TTC549 (cell line): ENCODE measurements around the gene ACYP2.
"Not testable (repeated sequence)": the region's sequence is repeated elsewhere in the genome, so short reads cannot be mapped to it uniquely, and the experiment has no call there.

ENCODE experiments used
- FAIRE-seq: peaks from 2 replicates; lab custom pipeline; 2012; peaks lifted over from hg19 to GRCh38; lab: Jason Lieb, UNC

Gene ACYP2

GRCh38 chr2:54227798-54228197, 112.4 kb downstream of the ACYP2 start:
- FAIRE-seq, result no peak

DNA sequence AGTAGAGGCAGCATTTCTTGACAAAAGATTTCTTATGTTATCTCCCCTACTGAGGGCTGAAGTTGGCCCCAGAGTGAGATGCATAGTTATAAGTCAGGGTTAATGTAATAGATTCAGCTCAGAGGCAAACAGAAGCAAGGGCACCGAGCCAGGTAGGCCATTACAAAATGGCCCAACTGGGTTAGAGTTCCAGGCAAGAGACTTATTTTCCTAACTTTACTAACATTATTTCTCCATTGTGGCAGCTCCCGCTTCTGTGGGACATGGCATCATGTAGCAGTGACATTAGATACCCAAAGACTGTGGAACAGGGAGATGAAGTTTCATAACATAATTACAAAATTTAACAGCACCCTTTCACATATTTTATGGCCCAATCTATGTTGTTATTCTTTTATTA, 113.5 kb downstream of the ACYP2 start:
- FAIRE-seq, result no peak

DNA sequence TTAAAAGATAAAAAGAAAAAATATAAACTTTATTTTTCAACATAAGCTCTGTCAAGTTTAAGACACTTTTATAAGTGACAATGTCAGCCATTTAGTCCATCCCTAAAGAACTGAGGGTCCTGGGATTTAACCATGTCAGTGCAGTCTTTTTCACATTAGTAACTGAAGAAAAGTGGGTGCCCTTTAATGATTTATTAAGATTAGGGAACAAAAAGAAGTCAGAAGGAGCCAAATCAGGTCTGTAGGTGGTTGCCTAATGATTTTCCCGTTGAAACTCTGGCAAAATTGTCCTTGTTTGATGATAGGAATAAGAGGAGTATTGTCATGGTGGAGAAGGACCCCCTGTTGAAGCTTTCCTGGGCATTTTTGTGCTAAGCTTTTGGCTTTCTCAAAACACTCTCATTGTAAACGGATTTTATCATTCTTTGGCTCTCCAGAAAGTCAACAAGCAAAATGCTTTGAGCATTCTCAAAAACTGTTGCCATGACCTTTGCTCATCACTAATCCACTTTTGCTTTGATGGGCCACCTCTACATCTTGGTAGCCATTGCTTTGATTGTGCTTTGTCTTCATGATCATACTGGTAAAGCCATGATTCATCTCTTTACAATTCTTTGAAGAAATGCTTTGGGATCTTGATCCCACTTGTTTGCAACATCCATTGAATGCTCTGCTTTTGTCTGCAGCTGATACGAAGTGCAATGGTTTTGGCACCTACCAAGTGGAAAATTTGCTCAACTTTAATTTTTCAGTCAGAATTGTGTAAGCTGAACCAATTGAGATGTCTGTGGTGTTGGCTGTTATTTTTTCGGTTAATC, 118.6 kb downstream of the ACYP2 start:
- no peak for FAIRE-seq

- no peak for FAIRE-seq
Measured at GRCh38 chr2:54237428-54237827, 122.0 kb downstream of the ACYP2 start.

- FAIRE-seq, result no peak
Measured at GRCh38 chr2:54239427-54239826, 124.0 kb downstream of the ACYP2 start.

DNA sequence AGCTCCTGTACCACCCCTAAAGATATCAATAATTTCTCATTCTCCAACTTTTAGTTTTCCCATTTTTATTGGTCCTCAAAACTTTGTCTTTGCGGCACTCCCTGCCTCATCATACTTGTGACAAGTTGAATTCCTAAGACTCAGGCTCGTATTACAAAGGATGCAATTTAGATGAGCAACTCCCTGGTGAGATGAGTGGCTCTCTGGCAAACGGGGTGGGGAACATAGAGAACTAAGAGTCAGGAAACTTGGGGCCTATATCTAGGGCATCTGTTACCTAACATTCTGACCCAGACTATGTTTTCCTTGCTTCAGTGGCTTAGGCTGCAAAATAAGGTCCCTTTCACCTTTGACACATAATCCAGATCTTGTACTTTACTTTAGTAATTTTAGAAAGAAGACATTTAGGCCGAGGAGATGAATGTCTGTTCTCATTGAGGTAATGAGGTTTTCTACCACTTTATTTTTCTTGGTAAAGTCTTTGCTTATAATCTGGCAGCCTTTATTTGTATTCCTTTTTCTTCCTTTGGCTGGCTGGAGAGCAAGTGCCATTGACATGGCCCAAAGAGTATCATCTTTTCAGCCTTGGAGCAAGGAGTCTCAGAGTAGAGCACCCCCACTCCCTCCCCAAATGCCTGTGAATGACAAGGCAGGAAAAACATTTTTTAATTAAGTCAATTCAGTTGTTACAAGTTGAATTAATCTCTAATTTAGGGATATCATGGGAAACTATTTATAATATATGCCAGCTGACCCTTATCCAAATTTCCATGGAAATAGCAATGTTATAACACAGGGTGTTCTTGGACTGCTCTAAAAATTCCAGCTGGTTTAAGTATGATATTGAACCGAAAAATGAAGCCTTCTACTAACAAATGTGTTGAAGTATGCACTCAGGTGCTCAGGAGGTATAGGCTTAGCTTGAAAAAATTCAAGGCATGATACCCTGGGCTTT, 125.4 kb downstream of the ACYP2 start:
- FAIRE-seq, result no peak

DNA sequence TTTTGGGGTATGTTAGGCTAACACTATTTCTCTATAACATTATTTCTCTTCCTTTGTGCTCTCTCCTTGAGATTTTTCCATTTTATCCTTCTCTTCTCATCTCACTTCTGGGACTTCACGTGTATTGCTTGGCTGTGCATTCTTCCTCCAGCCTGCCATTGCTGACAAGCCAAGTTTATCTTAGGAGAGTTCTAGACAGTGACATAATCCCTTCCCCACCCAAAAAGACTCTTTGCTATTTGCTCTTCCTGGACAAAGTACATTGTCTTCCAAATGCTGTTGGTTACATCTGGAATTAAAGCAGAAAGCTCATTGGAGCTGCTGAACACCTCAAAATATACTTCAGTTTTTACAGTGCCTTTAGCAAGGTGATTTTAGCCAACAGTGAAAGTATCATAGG, 131.7 kb downstream of the ACYP2 start:
- no peak for FAIRE-seq

DNA sequence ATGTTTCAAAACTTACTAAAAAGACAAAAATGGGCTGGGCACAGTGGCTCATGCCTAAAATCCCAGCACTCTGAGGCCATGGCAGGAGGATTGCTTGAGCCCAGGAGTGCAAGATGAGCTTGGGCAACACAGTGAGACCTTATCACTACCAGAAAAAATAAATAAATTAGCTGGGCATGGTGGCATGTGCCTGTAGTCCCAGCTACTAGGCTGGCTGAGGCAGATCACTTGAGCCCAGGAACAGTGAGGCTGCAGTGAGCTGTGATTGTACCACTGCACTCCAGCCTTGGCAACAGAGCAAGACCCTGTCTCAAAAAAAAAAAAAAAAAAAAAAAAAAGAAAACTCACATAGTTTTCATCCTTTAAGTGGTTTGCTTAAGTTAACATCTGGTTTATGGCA, 134.2 kb downstream of the ACYP2 start:
- no peak for FAIRE-seq

- no peak for FAIRE-seq
Measured at GRCh38 chr2:54254180-54254579, 138.8 kb downstream of the ACYP2 start.

DNA sequence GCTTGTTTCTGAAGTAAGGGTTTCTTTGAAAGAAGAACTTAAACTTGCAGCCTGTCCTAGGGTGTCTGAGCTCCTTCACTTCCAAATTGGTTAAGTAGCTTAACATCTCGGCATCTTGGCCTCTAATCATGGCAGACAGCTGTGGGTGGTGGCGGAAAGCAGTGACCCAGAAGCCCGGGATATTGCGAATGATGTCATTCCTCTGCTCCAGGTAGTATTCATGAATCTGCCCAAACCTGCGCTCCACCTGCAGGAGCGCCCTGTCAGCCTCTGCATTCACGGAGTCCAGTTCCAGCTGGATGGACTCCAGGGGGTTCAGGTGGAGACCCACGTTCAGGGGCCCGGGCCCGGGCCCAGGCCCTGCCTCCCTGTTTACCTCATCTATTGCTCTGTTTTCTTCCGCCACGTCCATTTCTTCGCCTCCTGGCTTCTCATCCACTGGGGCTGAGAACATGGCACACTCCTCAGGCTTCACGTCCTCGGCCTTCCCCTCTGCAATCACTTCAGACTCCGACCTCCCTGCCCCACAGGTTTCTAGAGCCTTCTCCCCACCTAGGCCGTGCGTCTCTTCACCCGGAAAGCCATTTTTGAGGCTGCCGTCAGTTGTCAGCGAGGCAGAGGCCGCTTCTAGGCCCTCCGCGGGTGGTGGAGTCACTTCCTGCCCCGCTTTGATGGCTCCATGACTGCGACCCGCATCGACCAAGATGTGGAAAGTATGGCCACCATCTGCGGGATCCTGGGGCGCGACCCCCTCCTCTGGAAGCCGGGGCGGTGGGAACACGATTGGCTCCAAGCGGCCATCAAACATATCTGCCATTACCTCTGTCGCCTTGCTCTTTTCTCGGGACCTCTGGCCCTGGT, 140.0 kb downstream of the ACYP2 start:
- FAIRE-seq, result no peak

DNA sequence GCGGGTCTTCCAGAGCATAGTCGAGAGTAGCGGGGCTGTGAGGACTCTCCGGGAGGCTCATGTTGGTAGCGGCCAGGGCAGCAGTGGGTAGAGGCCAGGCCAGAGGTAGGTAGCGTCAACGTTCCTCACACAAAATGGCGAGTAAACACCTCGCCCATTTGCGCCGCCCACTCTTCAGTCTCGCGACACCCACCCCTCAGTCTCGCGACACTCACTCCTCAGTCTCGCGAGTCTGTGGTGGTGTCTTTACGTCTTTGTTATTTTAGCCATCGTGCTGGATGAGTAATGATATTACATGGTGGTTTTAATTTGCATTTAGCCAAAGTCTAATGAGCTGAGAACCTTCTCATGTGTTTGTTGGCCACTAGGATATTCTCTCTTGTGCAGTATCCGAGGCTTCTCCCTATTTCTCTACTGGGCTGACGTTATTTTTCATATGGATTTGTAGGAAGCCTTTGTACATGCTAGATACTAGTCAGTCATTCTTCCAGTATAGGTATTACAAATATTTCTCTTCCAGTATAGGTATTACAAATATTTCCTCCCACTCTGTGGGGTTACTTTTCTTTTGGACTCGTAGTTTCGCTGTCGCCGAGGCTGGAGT, 140.8 kb downstream of the ACYP2 start, which contains the start of gene TSPYL6:
Gene TSPYL6 (minus strand): TSS at position 139 of the 604 bp plus-strand sequence. CDS start 78 bp downstream, at position 61.
- no peak for FAIRE-seq

- no peak for FAIRE-seq
Measured at GRCh38 chr2:54258166-54258565, 142.8 kb downstream of the ACYP2 start.

- no peak for FAIRE-seq
Measured at GRCh38 chr2:54259413-54260240, 144.2 kb downstream of the ACYP2 start.

- no peak for FAIRE-seq
Measured at GRCh38 chr2:54260241-54260595, 144.8 kb downstream of the ACYP2 start.

DNA sequence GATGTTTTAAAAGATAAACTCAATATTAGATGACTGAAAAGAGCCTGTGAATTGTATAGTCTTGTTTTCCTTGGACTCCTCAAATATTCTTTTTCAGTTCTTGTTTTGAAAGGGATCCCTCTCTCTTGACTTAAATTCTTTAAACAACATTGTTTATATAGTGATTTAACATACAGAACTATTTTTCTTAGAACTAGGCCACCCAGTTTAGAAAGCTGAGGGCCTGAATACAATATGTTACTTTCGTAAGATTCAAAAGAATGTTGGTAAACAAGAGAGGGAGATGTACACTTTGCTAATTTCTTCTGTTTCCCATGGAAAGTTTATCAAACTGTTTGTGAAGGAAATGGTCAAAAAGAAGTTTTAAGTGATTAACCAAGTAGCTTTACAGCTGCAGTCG, 146.1 kb downstream of the ACYP2 start:
- no peak for FAIRE-seq

- FAIRE-seq, result peak; percentile 60
Measured at GRCh38 chr2:54262015-54262765, 146.8 kb downstream of the ACYP2 start.

- FAIRE-seq, result not testable (repeated sequence)
Measured at GRCh38 chr2:54265081-54265480, 149.7 kb downstream of the ACYP2 start.

- no peak for FAIRE-seq
Measured at GRCh38 chr2:54267577-54267976, 152.2 kb downstream of the ACYP2 start.

DNA sequence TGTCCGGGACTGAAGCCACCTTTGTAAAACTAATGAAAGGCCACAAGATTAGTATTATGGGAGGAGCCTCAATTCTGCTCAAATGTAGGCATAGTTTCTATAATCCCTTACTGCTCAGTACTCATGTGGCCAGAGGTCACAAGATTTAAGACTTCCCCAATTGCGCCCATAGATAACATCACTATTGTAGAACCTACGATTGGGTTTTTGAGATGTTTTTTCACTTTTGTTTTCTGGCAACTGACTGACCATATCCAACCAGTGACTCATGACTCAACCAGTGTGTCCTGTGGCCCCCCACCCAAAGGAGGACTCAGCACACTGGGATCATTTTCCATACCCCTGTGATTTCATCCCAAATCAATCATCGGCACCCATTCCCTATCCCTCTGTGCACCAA, 155.8 kb downstream of the ACYP2 start:
- FAIRE-seq, result no peak
